ENCODE results near the gene ZFP91. TPM values are rescaled to one million over a fixed set of nuclear protein-coding genes. Genes with fewer than 3 reads are reported as not detected.

ZFP91 gene
- total and polyA plus RNA-seq, 9 of the 15 experiments (the other 6 are each of a cell fraction or from before 2014, with no cell fraction given) = 17.6 to 58.3 (median 34.0) TPM

GRCh38 chr11:58576887-58577471 is 1.9 kb upstream of the ZFP91 start:
- POLR2A ChIA-PET = interaction anchor here (0.6 to 1.7 kb wide), 7 partner anchors 10 to 1181 kb away, joined by 3 to 6 read pairs (median 4); no protein-coding TSS in a partner anchor
- no TSS peak for BruUV-seq (replicated peaks)
- FAIRE-seq = peak; percentile 29
- 0 out of 2 replicates have a peak, but pooled peaks have one; percentile 50 for TF ChIP-seq ZKSCAN8 (CRISPR knock-in tag; IDR thresholded peaks at IDR 0.05)
- no peak for TF ChIP-seq NBN (IDR thresholded peaks at IDR 0.05; ENCODE audit: low read depth)
- 0 out of 2 replicates have a peak, but pooled peaks have one; percentile 16 for TF ChIP-seq ARID2 (IDR thresholded peaks at IDR 0.05)
- no peak for TF ChIP-seq ZNF134 (CRISPR knock-in tag; conservative IDR thresholded peaks at IDR 0.05)
- TF ChIP-seq, protein P1, sequence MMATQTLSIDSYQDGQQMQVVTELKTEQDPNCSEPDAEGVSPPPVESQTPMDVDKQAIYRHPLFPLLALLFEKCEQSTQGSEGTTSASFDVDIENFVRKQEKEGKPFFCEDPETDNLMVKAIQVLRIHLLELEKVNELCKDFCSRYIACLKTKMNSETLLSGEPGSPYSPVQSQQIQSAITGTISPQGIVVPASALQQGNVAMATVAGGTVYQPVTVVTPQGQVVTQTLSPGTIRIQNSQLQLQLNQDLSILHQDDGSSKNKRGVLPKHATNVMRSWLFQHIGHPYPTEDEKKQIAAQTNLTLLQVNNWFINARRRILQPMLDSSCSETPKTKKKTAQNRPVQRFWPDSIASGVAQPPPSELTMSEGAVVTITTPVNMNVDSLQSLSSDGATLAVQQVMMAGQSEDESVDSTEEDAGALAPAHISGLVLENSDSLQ (IDR thresholded peaks at IDR 0.05) = peak; percentile 9; the same call in 1 of the 2 replicates
- TF ChIP-seq RAD21 (CRISPR knock-in tag; conservative IDR thresholded peaks at IDR 0.05 in 1 of 2, IDR thresholded peaks at IDR 0.05 in 1 of 2) = peak; percentile 69 to 73
- 0 out of 2 replicates have a peak, but pooled peaks have one; percentile 9 for TF ChIP-seq SMC3 (conservative IDR thresholded peaks at IDR 0.05; ENCODE audit: insufficient read depth, low read depth, low read length)
- TF ChIP-seq THAP7 (CRISPR knock-in tag; IDR thresholded peaks at IDR 0.05) = no peak
- no peak for TF ChIP-seq ZNF197 (CRISPR knock-in tag; IDR thresholded peaks at IDR 0.05; ENCODE audit: low read depth)
- TF ChIP-seq MEIS2 (IDR thresholded peaks at IDR 0.05; ENCODE audit: partially characterized antibody) = peak; percentile 34
- no peak for TF ChIP-seq MCM3 (IDR thresholded peaks at IDR 0.05)
- no peak for TF ChIP-seq ZNF57 (CRISPR knock-in tag; IDR thresholded peaks at IDR 0.05)
- TF ChIP-seq ZZZ3 (IDR thresholded peaks at IDR 0.05) = no peak
- no peak for TF ChIP-seq RFX1 (IDR thresholded peaks at IDR 0.05)
- TF ChIP-seq, protein P2, sequence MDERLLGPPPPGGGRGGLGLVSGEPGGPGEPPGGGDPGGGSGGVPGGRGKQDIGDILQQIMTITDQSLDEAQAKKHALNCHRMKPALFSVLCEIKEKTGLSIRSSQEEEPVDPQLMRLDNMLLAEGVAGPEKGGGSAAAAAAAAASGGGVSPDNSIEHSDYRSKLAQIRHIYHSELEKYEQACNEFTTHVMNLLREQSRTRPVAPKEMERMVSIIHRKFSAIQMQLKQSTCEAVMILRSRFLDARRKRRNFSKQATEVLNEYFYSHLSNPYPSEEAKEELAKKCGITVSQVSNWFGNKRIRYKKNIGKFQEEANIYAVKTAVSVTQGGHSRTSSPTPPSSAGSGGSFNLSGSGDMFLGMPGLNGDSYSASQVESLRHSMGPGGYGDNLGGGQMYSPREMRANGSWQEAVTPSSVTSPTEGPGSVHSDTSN (CRISPR knock-in tag; IDR thresholded peaks at IDR 0.05; ENCODE audit: low read depth) = no peak
- TF ChIP-seq, protein P2 (tag; conservative IDR thresholded peaks at IDR 0.05; ENCODE audit: low read depth) = peak; percentile 68
- TF ChIP-seq ZNF75A (CRISPR knock-in tag; IDR thresholded peaks at IDR 0.05) = 0 out of 2 replicates have a peak, but pooled peaks have one; percentile 25
- TF ChIP-seq ZNF699 (CRISPR knock-in tag; IDR thresholded peaks at IDR 0.05; ENCODE audit: insufficient replicate concordance) = no peak

More at GRCh38 chr11:58576887-58577471, 1.9 kb upstream of the ZFP91 start:
- WGBS (ENCODE audit: insufficient coverage, low coverage, missing lambda C conversion rate) = 9% methylated on average over 4 of the region's 4 CpGs
- Histone ChIP-seq H3K36me3 (ENCODE audit: control insufficient read depth, insufficient read depth, low read length) (peaks cover 14% of the 10 kb centered on the region; the same call in 2 of the 3 replicates), H2AFZ (ENCODE audit: low read depth, low read length) (peak overlapping the region; percentile 90), H3K4me2 (ENCODE audit: insufficient read depth, low read length) (peak overlapping the region; percentile 87), H3K79me2 (ENCODE audit: control insufficient read depth, insufficient read depth, low read length) (peaks cover 54% of the 10 kb centered on the region), H3K9me3 (replicated peaks; ENCODE audit: control insufficient read depth, insufficient read depth, low read depth, low read length) (no peaks in the 10 kb centered on the region), H3K27me3 (ENCODE audit: control insufficient read depth in 2 of 2, insufficient read depth in 2 of 2, low read length in 2 of 2) (no peaks in the 10 kb centered on the region), H3K9me1 (ENCODE audit: control insufficient read depth, insufficient read depth, low read length) (no peaks in the 10 kb centered on the region), H3K4me1 (replicated peaks in 1 of 2; ENCODE audit: control insufficient read depth in 2 of 2, insufficient read depth in 2 of 2, low read length in 2 of 2) (peaks cover 12 to 22% of the 10 kb centered on the region in 2 experiments), H4K20me1 (replicated peaks; ENCODE audit: control insufficient read depth, insufficient read depth, low read length) (peaks cover 5% of the 10 kb centered on the region; the same call in 1 of the 2 replicates), H3K4me3 (peak overlapping the region; percentile 63), H3K27ac (ENCODE audit: extremely low read depth, low read depth, low read length) (peak overlapping the region; percentile 99), H3K9ac (ENCODE audit: insufficient read depth in 1 of 2, low read depth in 2 of 2, low read length in 2 of 2) (peak overlapping the region; percentile 87 to 99; a peak in 3 of 4 replicates)
- intact Hi-C loops (cut with micrococcal nuclease) (loop anchor here (1.0 to 10.0 kb wide), 5 partner anchors 53 to 568 kb away; partner anchors contain the start of gene FAM111A), in situ Hi-C loops (cut with MboI) (no loop called here)
- ATAC-seq (no peak), DNase-seq (ENCODE audit: extremely low read depth in 1 of 4, low spot score in 3 of 4) (peak in 3 of 4 experiments; percentile 10 to 38 (median 13))
- CTCF ChIA-PET (ENCODE audit: low intra/inter-chr PET ratio) = interaction anchor here (1.0 to 3.0 kb wide), 5 partner anchors 52 to 559 kb away, joined by 4 to 15 read pairs (median 5); no protein-coding TSS in a partner anchor

Data from K562 (cell line).